Ovary (tissue), 3 donors: ENCODE measurements around the gene LAMA2.

Source experiments
- EP300 ChIP-seq: sonication (generic); formaldehyde crosslinking; IDR thresholded peaks from one replicate; pipeline ENCODE4 v1.6.1; 2017; ENCODE audit warnings: antibody characterized with exemption
- POLR2A ChIP-seq: fragments of 450-650 bp; IDR thresholded peaks from one replicate; pipeline ENCODE4 v1.6.1; 2017; ENCODE audit warnings: antibody characterized with exemption, mild to moderate bottlenecking, moderate library complexity
- TF ChIP-seq, protein P1 (sequence below), 3 donors: fragments of 450-650 bp in 2 of 3; fragments of 200-600 bp in 1 of 3; IDR thresholded peaks; one replicate each; pipeline versions ENCODE4 v1.5.1 to v1.8.0; 2016 to 2022; ENCODE audit warnings: antibody characterized with exemption in 3 of 3, mild to moderate bottlenecking in 1 of 3
- donor health status: DM: no; HTN: no; CAD: no.

DNA sequence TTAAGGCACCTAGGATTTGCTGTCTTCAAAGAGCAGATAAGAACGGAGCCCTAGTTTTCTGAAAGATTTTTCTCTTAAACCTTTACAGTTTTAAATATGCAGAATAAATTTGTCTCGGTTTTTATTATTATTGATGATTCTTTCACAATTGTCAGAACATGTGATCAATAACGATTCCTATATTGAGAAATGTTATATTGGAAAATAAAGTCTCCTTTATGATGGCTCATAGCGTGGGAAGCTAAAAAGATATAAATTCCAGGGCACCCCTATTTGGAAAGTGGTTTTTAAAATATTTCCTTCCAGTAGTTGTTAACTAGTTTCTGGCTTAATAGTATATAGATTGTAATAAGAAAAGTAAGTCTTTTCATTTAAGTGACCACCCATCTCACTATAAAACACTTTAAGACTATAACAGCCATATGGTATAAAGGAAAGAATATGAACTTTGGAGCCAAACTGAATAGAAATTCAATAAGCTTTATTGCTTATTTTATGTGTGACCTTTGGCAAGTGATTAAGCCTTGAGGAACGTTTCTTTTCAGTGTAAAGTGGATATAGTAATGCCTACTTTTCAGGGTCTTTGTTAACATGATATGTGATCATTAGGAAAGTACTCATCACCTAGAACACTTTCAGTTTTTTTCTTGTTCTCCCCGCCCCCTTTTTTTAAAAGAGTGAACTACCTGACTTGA lies 369.6 kb downstream of the LAMA2 start:
- TF ChIP-seq POLR2A: no peak
- TF ChIP-seq, protein P1, sequence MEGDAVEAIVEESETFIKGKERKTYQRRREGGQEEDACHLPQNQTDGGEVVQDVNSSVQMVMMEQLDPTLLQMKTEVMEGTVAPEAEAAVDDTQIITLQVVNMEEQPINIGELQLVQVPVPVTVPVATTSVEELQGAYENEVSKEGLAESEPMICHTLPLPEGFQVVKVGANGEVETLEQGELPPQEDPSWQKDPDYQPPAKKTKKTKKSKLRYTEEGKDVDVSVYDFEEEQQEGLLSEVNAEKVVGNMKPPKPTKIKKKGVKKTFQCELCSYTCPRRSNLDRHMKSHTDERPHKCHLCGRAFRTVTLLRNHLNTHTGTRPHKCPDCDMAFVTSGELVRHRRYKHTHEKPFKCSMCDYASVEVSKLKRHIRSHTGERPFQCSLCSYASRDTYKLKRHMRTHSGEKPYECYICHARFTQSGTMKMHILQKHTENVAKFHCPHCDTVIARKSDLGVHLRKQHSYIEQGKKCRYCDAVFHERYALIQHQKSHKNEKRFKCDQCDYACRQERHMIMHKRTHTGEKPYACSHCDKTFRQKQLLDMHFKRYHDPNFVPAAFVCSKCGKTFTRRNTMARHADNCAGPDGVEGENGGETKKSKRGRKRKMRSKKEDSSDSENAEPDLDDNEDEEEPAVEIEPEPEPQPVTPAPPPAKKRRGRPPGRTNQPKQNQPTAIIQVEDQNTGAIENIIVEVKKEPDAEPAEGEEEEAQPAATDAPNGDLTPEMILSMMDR (IDR thresholded peaks at IDR 0.05): no peak
- no peak for TF ChIP-seq EP300
